Coronary artery (tissue), 2 donors: ENCODE measurements around the gene PKN1.

ENCODE experiments used
- DNase-seq: peaks from one replicate; pipeline ENCODE4 v3.0.0-alpha.2; 2017; ENCODE audit warnings: low spot score
- H3K27ac ChIP-seq, 2 donors: fragments of 200-600 bp; sonication (generic); one replicate each; pipeline ENCODE4 v1.5.1; 2016 to 2019
- H3K4me3 ChIP-seq: fragments of 200-600 bp; sonication (generic); 2 replicates; pipeline ENCODE4 v1.5.1; 2016; ENCODE audit warnings: mild to moderate bottlenecking, moderate library complexity
- CTCF ChIP-seq: fragments of 200-600 bp; sonication (generic); IDR thresholded peaks from one replicate; pipeline ENCODE4 v1.5.1; 2019; ENCODE audit warnings: antibody characterized with exemption

The PKN1 gene

GRCh38 chr19:14419106-14419813 lies 13.8 kb upstream of the PKN1 start, which contains the start of gene DDX39A:
TSS of gene DDX39A (minus strand) at chr19:14419341. CDS start at chr19:14413220, 6,121 bp downstream.
- peak within 1 kb of the TSS; percentile 93 to 98 for H3K27ac ChIP-seq
- peak; percentile 99 for DNase-seq
- TF ChIP-seq CTCF: no peak
- H3K4me3 ChIP-seq: peak within 1 kb of the TSS; percentile 99

- no peak for DNase-seq
- Histone ChIP-seq H3K4me3 (no peak overlapping the region), H3K27ac (no peak overlapping the region)
- TF ChIP-seq CTCF: no peak
Observed at GRCh38 chr19:14425696-14426138, 7.4 kb upstream of the PKN1 start.

- DNase-seq: no peak
- H3K4me3 ChIP-seq: no peak overlapping the region
- H3K27ac ChIP-seq: no peak overlapping the region
- no peak for TF ChIP-seq CTCF
Observed at GRCh38 chr19:14427461-14427860, 5.6 kb upstream of the PKN1 start.

GRCh38 chr19:14428882-14429416 lies 4.2 kb upstream of the PKN1 start:
- Histone ChIP-seq H3K27ac (no peak overlapping the region), H3K4me3 (no peak overlapping the region)
- no peak for TF ChIP-seq CTCF
- DNase-seq: no peak

GRCh38 chr19:14430712-14431111 lies 2.4 kb upstream of the PKN1 start:
- DNase-seq: no peak
- no peak for TF ChIP-seq CTCF
- Histone ChIP-seq H3K27ac (no peak overlapping the region), H3K4me3 (no peak overlapping the region)

- DNase-seq: no peak
- no peak for TF ChIP-seq CTCF
- H3K4me3 ChIP-seq: peak overlapping the region; percentile 79
- H3K27ac ChIP-seq: peak overlapping the region; percentile 66 to 89
Observed at GRCh38 chr19:14433554-14434501, 722 bp downstream of the PKN1 start.
